ENCODE results near the gene PLCD3.
A peak's percentile ranks its signal among the peaks of the same experiment; 100 is the strongest.

PLCD3 gene

GRCh38 chr17:45101883-45102811 lies 30.2 kb downstream of the PLCD3 start:
- DNase-seq (ENCODE audit: low read depth): no peak

GRCh38 chr17:45101546-45101882 lies 30.8 kb downstream of the PLCD3 start:
- DNase-seq (ENCODE audit: low read depth): no peak

GRCh38 chr17:45098869-45099616 lies 33.3 kb downstream of the PLCD3 start:
- DNase-seq (ENCODE audit: low read depth): peak; percentile 60

- no peak for DNase-seq (ENCODE audit: low read depth)
Observed at GRCh38 chr17:45098081-45098868, 34.0 kb downstream of the PLCD3 start.

- DNase-seq (ENCODE audit: low read depth): no peak
Observed at GRCh38 chr17:45096926-45097325, 35.4 kb downstream of the PLCD3 start.

GRCh38 chr17:45096141-45096540 lies 36.2 kb downstream of the PLCD3 start:
- no peak for DNase-seq (ENCODE audit: low read depth)

- DNase-seq (ENCODE audit: low read depth): no peak
Observed at GRCh38 chr17:45093444-45094110, 38.7 kb downstream of the PLCD3 start.

- DNase-seq (ENCODE audit: low read depth): no peak
Observed at GRCh38 chr17:45092911-45093430, 39.3 kb downstream of the PLCD3 start.

GRCh38 chr17:45091778-45092425 lies 40.4 kb downstream of the PLCD3 start:
- DNase-seq (ENCODE audit: low read depth): no peak

GRCh38 chr17:45090711-45091110 lies 41.6 kb downstream of the PLCD3 start:
- DNase-seq (ENCODE audit: low read depth): no peak

GRCh38 chr17:45088741-45089140 lies 43.6 kb downstream of the PLCD3 start:
- DNase-seq (ENCODE audit: low read depth): no peak

- no peak for DNase-seq (ENCODE audit: low read depth)
Observed at GRCh38 chr17:45087978-45088377, 44.3 kb downstream of the PLCD3 start.

- DNase-seq (ENCODE audit: low read depth): no peak
Observed at GRCh38 chr17:45087504-45087975, 44.8 kb downstream of the PLCD3 start.

- DNase-seq (ENCODE audit: low read depth): no peak
Observed at GRCh38 chr17:45086865-45087503, 45.3 kb downstream of the PLCD3 start.

GRCh38 chr17:45086391-45086790 lies 45.9 kb downstream of the PLCD3 start:
- DNase-seq (ENCODE audit: low read depth): no peak

- no peak for DNase-seq (ENCODE audit: low read depth)
Observed at GRCh38 chr17:45081047-45081703, 51.1 kb downstream of the PLCD3 start.

GRCh38 chr17:45077643-45078042 lies 54.7 kb downstream of the PLCD3 start:
- no peak for DNase-seq (ENCODE audit: low read depth)

GRCh38 chr17:45073414-45074070 lies 58.8 kb downstream of the PLCD3 start:
- no peak for DNase-seq (ENCODE audit: low read depth)

- no peak for DNase-seq (ENCODE audit: low read depth)
Observed at GRCh38 chr17:45070809-45071208, 61.5 kb downstream of the PLCD3 start.

Measured in activated T-helper 9 cell treated with anti-CD3 and anti-CD28 coated beads, Interleukin-2, amount 50 U/mL, for 16 hours (primary cell).